CD4-positive, CD25-positive, alpha-beta regulatory T cell (primary cell): Measurements from ENCODE around the gene GTF2B. TPM values are rescaled to one million over a fixed set of nuclear protein-coding genes. Genes with fewer than 3 reads are reported as not detected.
"Not testable (repeated sequence)": the region's sequence is repeated elsewhere in the genome, so short reads cannot be mapped to it uniquely, and the experiment has no call there.

Experiments
- ATAC-seq, 2 donors: fragments of 150-1000 bp; cut with Tn5 transposase; one replicate each; pipeline ENCODE4 v1.10.0; 2021; ENCODE audit warnings: low read depth in 2 of 2, moderate number of reproducible peaks in 2 of 2, moderate library complexity in 1 of 2
- DNase-seq, 3 donors: peaks; one replicate each; pipeline versions ENCODE4 v3.0.0 to v3.0.0-alpha.2; 2012 to 2022; ENCODE audit warnings: mixed read lengths in 1 of 3
- H3K27ac ChIP-seq: one replicate; pipeline ENCODE4 v1.7.0; 2013; ENCODE audit warnings: mild to moderate bottlenecking, low read length; ENCODE audit not compliant: insufficient read depth, poor library complexity, severe bottlenecking
- H3K27me3 ChIP-seq: one replicate; pipeline ENCODE4 v1.7.0; 2013; ENCODE audit warnings: low read length; ENCODE audit not compliant: control insufficient read depth, insufficient read depth
- H3K36me3 ChIP-seq: one replicate; pipeline ENCODE4 v1.7.0; 2013; ENCODE audit warnings: mild to moderate bottlenecking, low read length, moderate library complexity; ENCODE audit not compliant: control insufficient read depth, insufficient read depth
- H3K4me1 ChIP-seq: 2 replicates; pipeline ENCODE4 v1.7.0; 2013; ENCODE audit warnings: mild to moderate bottlenecking, low read length; ENCODE audit not compliant: insufficient read depth, control insufficient read depth, poor library complexity, severe bottlenecking
- H3K4me3 ChIP-seq: one replicate; pipeline ENCODE4 v1.7.0; 2013; ENCODE audit warnings: low read depth, mild to moderate bottlenecking, low read length, moderate library complexity
- H3K9me3 ChIP-seq, 2 experiments: 1 replicate in 1 of 2; 2 replicates in 1 of 2; pipeline ENCODE4 v1.7.0; 2013; ENCODE audit warnings: low read length in 2 of 2, mild to moderate bottlenecking in 1 of 2, moderate library complexity in 1 of 2; ENCODE audit not compliant: control insufficient read depth in 2 of 2
- H3K27ac Mint-ChIP-seq, 3 donors: one replicate each; pipeline ENCODE4 v1.8.0; 2020 to 2022; ENCODE audit warnings: mild to moderate bottlenecking in 3 of 3, mixed read lengths in 3 of 3, moderate library complexity in 2 of 3
- H3K27me3 Mint-ChIP-seq: one replicate; pipeline ENCODE4 v1.8.0; 2022; ENCODE audit warnings: mild to moderate bottlenecking, mixed read lengths
- H3K36me3 Mint-ChIP-seq: one replicate; pipeline ENCODE4 v1.8.0; 2020; ENCODE audit warnings: mixed read lengths
- H3K4me1 Mint-ChIP-seq, 4 donors: one replicate each; pipeline ENCODE4 v1.8.0; 2020 to 2022; ENCODE audit warnings: mixed read lengths in 4 of 4, mild to moderate bottlenecking in 1 of 4
- H3K4me3 Mint-ChIP-seq, 4 donors: one replicate each; pipeline ENCODE4 v1.8.0; 2020 to 2022; ENCODE audit warnings: mild to moderate bottlenecking in 4 of 4, mixed read lengths in 4 of 4, moderate library complexity in 3 of 4
- H3K9me3 Mint-ChIP-seq, 7 donors: one replicate each; pipeline ENCODE4 v1.8.0; 2020 to 2022; ENCODE audit warnings: mixed read lengths in 7 of 7, mild to moderate bottlenecking in 3 of 7, moderate library complexity in 2 of 7
- polyA plus RNA-seq, 4 donors: library from polyadenylated mRNA; unstranded; fragments of 300-500 nt; fragmentation: Illumina TruSeq; gene quantifications; one replicate each; pipeline ENCODE4 v1.2.3, GENCODE V29; 2021
- total RNA-seq: library from RNA; stranded (reverse); gene quantifications from one replicate; pipeline ENCODE4 v1.2.3, GENCODE V29; 2022

GTF2B gene
- total and polyA plus RNA-seq, 5 donors from 2014 or later, result 66.0 to 89.4 (median 73.9) TPM

GRCh38 chr1:88883156-88883555 lies 8.2 kb downstream of the GTF2B start:
- Histone ChIP-seq H3K36me3 (peaks cover 78% of the 10 kb centered on the region), H3K4me1 (peaks cover 16% of the 10 kb centered on the region), H3K4me3 (peak overlapping the region; percentile 4), H3K27ac (no peak overlapping the region), H3K27me3 (no peaks in the 10 kb centered on the region), H3K9me3 (no peaks in the 10 kb centered on the region)
- Mint-ChIP-seq H3K27me3 (no peaks in the 10 kb centered on the region), H3K27ac (peak overlapping the region; percentile 9 to 47 (median 15)), H3K4me1 (peaks cover 20 to 72% (median 44%) of the 10 kb centered on the region in 4 donors), H3K4me3 (peak overlapping the region in 2 of 4 donors; percentile 46 to 48), H3K9me3 (no peaks in the 10 kb centered on the region), H3K36me3 (peaks cover 28% of the 10 kb centered on the region)
- DNase-seq (no peak), ATAC-seq (no peak)

- DNase-seq, ATAC-seq, H3K4me3 ChIP-seq, H3K4me3 Mint-ChIP-seq, H3K9me3 ChIP-seq, H3K27me3 Mint-ChIP-seq, H3K27ac ChIP-seq, H3K27me3 ChIP-seq, H3K9me3 Mint-ChIP-seq: not testable (repeated sequence)
- peaks cover 20% of the 10 kb centered on the region for H3K36me3 Mint-ChIP-seq
- peak overlapping the region in 1 of 3 donors; percentile 79 for H3K27ac Mint-ChIP-seq
- H3K4me1 ChIP-seq, result peaks cover 18% of the 10 kb centered on the region
- H3K4me1 Mint-ChIP-seq, result peaks cover 28 to 74% (median 42%) of the 10 kb centered on the region in 4 donors
- H3K36me3 ChIP-seq, result peaks cover 67% of the 10 kb centered on the region
Measured at GRCh38 chr1:88880717-88881116, 10.7 kb downstream of the GTF2B start.

GRCh38 chr1:88878731-88879130 lies 12.6 kb downstream of the GTF2B start:
- Histone ChIP-seq H3K27me3 (no peaks in the 10 kb centered on the region), H3K27ac (no peak overlapping the region), H3K4me1 (peaks cover 32% of the 10 kb centered on the region), H3K4me3 (peak overlapping the region; percentile 9), H3K9me3 (no peaks in the 10 kb centered on the region), H3K36me3 (peaks cover 53% of the 10 kb centered on the region)
- Mint-ChIP-seq H3K36me3 (peaks cover 23% of the 10 kb centered on the region), H3K27ac (peak overlapping the region in 1 of 3 donors; percentile 16), H3K9me3 (no peaks in the 10 kb centered on the region), H3K4me3 (no peak overlapping the region), H3K4me1 (peaks cover 38 to 75% (median 45%) of the 10 kb centered on the region in 4 donors), H3K27me3 (no peaks in the 10 kb centered on the region)
- DNase-seq (no peak), ATAC-seq (no peak)

GRCh38 chr1:88877911-88878310 lies 13.5 kb downstream of the GTF2B start:
- H3K27ac Mint-ChIP-seq, result peak overlapping the region in 2 of 3 donors; percentile 49 to 67

GRCh38 chr1:88877382-88877825 lies 14.0 kb downstream of the GTF2B start:
- DNase-seq, result peak in 2 of 3 donors; percentile 16 to 37
- Histone ChIP-seq H3K4me3 (no peak overlapping the region), H3K9me3 (no peaks in the 10 kb centered on the region), H3K36me3 (peaks cover 48% of the 10 kb centered on the region), H3K4me1 (peaks cover 23% of the 10 kb centered on the region), H3K27me3 (no peaks in the 10 kb centered on the region), H3K27ac (no peak overlapping the region)
- ATAC-seq, result no peak
- H3K27me3 Mint-ChIP-seq, result no peaks in the 10 kb centered on the region
- H3K4me1 Mint-ChIP-seq, result peaks cover 33 to 74% (median 43%) of the 10 kb centered on the region in 4 donors
- no peaks in the 10 kb centered on the region for H3K9me3 Mint-ChIP-seq
- H3K36me3 Mint-ChIP-seq, result peaks cover 19% of the 10 kb centered on the region
- H3K27ac Mint-ChIP-seq, result peak overlapping the region in 2 of 3 donors; percentile 49 to 67
- no peak overlapping the region for H3K4me3 Mint-ChIP-seq

More at GRCh38 chr1:88877911-88878310, 13.5 kb downstream of the GTF2B start:
- no peak overlapping the region for H3K4me3 Mint-ChIP-seq
- H3K4me1 ChIP-seq, result peaks cover 28% of the 10 kb centered on the region
- H3K4me1 Mint-ChIP-seq, result peaks cover 34 to 74% (median 43%) of the 10 kb centered on the region in 4 donors
- H3K9me3 ChIP-seq, result no peaks in the 10 kb centered on the region
- no peaks in the 10 kb centered on the region for H3K27me3 ChIP-seq
- no peaks in the 10 kb centered on the region for H3K9me3 Mint-ChIP-seq
- DNase-seq (no peak), ATAC-seq (no peak)
- peaks cover 48% of the 10 kb centered on the region for H3K36me3 ChIP-seq
- no peak overlapping the region for H3K4me3 ChIP-seq
- peaks cover 24% of the 10 kb centered on the region for H3K36me3 Mint-ChIP-seq
- peak overlapping the region; percentile 3 for H3K27ac ChIP-seq
- H3K27me3 Mint-ChIP-seq, result no peaks in the 10 kb centered on the region

GRCh38 chr1:88876573-88877365 lies 14.6 kb downstream of the GTF2B start:
- no peak overlapping the region for H3K4me3 Mint-ChIP-seq
- H3K27ac Mint-ChIP-seq, result no peak overlapping the region
- no peak for ATAC-seq
- Histone ChIP-seq H3K27me3 (no peaks in the 10 kb centered on the region), H3K9me3 (no peaks in the 10 kb centered on the region), H3K4me3 (no peak overlapping the region), H3K4me1 (peaks cover 26% of the 10 kb centered on the region), H3K36me3 (peaks cover 41% of the 10 kb centered on the region), H3K27ac (no peak overlapping the region)
- no peaks in the 10 kb centered on the region for H3K27me3 Mint-ChIP-seq
- H3K4me1 Mint-ChIP-seq, result peaks cover 31 to 72% (median 41%) of the 10 kb centered on the region in 4 donors
- H3K36me3 Mint-ChIP-seq, result peaks cover 14% of the 10 kb centered on the region
- DNase-seq, result no peak
- H3K9me3 Mint-ChIP-seq, result no peaks in the 10 kb centered on the region

GRCh38 chr1:88875595-88875994 lies 15.8 kb downstream of the GTF2B start:
- DNase-seq, result no peak
- Histone ChIP-seq H3K27me3 (no peaks in the 10 kb centered on the region), H3K36me3 (peaks cover 30% of the 10 kb centered on the region), H3K9me3 (no peaks in the 10 kb centered on the region), H3K4me1 (peaks cover 21% of the 10 kb centered on the region), H3K27ac (no peak overlapping the region), H3K4me3 (no peak overlapping the region)
- Mint-ChIP-seq H3K27ac (peak overlapping the region in 2 of 3 donors; percentile 2 to 61), H3K36me3 (peaks cover 17% of the 10 kb centered on the region), H3K4me3 (peak overlapping the region in 1 of 4 donors; percentile 0), H3K4me1 (peaks cover 27 to 72% (median 44%) of the 10 kb centered on the region in 4 donors), H3K9me3 (no peaks in the 10 kb centered on the region), H3K27me3 (no peaks in the 10 kb centered on the region)
- ATAC-seq, result no peak
